Activated CD8-positive, alpha-beta memory T cell treated with anti-CD3 and anti-CD28 coated beads for 4 hours (primary cell): ENCODE results near the gene FBLN2.

ENCODE experiments used
- DNase-seq, 2 donors: peaks; one replicate each; pipeline ENCODE4 v3.0.0-alpha.2; 2020; ENCODE audit warnings: low read depth in 2 of 2

FBLN2 gene

DNA sequence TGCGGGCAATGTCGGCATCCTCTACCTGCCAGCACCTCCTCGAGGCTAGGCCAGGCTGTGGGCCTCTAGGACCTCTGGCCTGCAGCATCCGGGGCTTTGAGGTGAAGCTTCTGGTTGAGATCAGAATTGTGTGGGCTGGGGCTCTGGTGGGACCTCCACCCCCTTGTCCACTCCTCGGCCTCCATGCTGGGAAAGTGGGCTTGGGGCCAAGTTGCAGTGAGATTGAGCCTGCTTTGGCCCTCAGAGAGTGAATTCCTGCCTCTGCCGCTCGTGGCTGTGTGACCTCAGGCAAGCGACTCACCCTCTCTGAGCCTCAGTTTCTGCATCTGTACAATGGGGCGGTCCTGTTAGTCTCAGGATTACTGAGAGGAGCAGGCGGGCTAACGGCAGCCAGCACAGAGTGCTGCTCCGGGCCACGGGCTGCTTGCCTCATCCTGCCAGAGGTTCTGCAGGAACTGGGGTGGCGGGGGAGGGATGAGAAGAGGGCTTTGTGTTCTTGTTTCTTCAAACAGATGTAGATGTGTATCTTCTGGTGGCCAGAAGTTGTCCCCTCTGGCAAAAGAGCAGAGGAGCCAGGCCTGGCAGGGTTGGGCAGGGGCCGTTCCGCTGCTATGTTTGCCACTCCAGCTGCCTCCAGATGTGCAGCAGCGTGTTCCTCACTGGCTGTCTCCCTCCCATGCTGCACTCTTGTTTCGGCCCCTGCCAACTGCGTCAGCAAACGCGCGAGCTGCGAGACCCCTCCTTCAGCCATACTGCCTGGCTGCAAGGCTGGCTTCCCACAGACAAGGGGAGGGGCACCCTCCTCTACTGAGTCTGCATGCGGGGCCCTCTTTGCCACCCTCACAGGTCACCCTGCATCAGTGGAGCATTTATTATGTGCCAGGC lies 33.7 kb downstream of the FBLN2 start:
- DNase-seq = no peak

- no peak for DNase-seq
Measured at GRCh38 chr3:13583251-13584180, 34.6 kb downstream of the FBLN2 start.

GRCh38 chr3:13584427-13584891 lies 35.5 kb downstream of the FBLN2 start:
- no peak for DNase-seq

DNA sequence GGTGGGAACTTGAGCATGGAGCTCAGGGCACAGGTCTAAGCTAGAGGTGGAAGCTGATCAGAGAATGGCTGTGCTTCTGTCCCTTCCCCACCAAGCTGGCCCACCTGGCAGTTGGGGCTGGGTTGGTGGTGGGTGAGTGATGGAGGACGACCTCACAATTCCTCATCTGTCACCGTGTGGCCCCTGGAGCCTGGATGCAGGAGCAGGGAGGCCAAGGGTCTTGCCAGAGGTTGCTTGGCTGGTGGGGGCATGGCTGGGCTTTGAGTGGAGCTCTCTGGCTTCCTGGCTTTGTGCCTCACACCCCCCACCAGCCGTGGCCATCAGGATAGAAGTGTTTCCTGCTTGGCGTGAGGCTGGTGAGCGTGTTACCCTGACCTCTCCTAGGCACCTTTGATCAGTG lies 36.0 kb downstream of the FBLN2 start:
- no peak for DNase-seq

- DNase-seq = no peak
Measured at GRCh38 chr3:13587442-13587841, 38.5 kb downstream of the FBLN2 start.

- no peak for DNase-seq
Measured at GRCh38 chr3:13588221-13588701, 39.3 kb downstream of the FBLN2 start.

- no peak for DNase-seq
Measured at GRCh38 chr3:13588993-13589392, 40.1 kb downstream of the FBLN2 start.

- DNase-seq = no peak
Measured at GRCh38 chr3:13590841-13591520, 42.1 kb downstream of the FBLN2 start.

GRCh38 chr3:13593615-13594014 lies 44.7 kb downstream of the FBLN2 start:
- no peak for DNase-seq

DNA sequence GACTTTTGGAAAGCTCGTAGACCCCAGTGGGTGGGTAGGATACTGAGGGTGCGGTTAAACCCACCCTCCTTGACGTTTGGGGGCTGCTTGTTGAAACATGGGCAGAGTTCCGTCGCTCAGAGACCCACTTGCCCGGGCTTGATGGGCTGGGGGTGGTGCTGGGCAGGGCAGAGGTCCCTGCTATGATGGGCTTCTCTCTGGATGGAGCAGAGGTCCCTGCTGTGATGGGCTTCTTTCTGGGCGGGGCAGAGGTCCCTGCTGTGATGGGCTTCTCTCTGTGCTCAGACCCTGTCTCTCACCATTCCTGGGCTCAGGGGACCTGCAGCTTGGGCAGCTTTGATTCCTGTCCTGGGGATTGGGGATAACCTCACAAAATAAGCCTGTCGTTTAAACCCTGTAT lies 45.2 kb downstream of the FBLN2 start:
- DNase-seq = no peak

DNA sequence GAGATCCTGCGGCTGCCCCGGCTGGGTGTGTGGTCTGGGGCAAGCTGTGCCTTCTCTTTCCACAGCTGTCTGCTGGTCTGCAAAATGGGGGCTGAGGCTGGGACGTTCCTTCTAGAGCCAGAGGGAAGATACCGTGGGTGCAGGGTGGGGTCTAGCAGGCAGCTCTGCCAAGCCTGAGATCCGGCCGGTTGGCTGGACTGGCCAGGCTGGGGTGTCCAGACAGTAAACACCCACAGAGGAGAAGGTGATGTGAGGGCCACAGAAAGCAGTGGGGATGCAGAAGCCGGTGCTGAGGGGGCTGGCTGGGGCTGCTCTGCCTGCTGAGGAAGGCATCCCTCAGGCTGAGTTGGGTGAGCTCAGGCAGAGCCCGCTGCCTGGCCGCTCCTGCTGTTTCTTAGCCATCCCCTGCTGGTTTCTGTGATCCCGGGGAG lies 46.1 kb downstream of the FBLN2 start:
- DNase-seq = no peak

- DNase-seq = no peak
Measured at GRCh38 chr3:13595485-13595884, 46.6 kb downstream of the FBLN2 start.

- DNase-seq = no peak
Measured at GRCh38 chr3:13596426-13597205, 47.7 kb downstream of the FBLN2 start.

- DNase-seq = no peak
Measured at GRCh38 chr3:13597661-13598060, 48.7 kb downstream of the FBLN2 start.

GRCh38 chr3:13598201-13598600 lies 49.3 kb downstream of the FBLN2 start:
- no peak for DNase-seq

- no peak for DNase-seq
Measured at GRCh38 chr3:13598926-13599886, 50.3 kb downstream of the FBLN2 start.

GRCh38 chr3:13599887-13600450 lies 51.0 kb downstream of the FBLN2 start:
- DNase-seq = no peak

DNA sequence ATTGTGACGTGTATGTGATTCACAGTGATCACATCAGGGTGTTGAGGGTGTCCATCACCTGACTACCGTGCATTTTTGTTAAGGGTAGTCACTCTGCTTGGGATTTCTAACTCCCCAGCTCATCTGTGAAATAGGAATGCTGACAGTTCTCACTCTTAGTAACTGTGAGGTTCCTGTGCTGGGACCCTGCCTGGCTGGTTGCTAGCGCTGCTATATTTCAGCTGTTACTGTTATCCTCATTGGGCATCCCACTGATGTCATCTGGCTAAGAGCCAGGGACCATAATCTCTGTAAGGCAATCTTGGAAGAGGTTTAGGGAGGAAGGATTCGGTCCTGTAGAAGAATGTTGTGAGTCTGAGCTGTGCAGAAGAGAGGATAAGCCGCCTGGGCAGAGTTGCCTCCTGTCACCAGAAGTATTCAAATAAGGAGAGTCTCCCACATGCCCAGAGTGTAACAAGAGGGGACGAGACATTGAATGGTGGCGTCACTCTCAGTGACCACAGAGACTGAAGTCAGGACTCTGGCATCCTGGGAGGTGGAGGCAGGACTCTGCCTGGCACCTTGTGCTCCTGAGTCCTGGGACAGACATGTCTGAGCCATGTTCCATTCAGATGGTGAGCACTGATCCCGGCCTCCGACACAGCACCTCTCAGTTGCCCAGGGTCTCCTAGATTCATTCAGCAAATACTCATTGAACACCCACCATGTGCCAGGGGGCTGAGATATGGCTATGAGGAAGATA lies 52.2 kb downstream of the FBLN2 start:
- DNase-seq = no peak

GRCh38 chr3:13601692-13602080 lies 52.8 kb downstream of the FBLN2 start:
- no peak for DNase-seq
